Lung (tissue), 12 donors: ENCODE measurements around the gene ST3GAL3. TPM values are rescaled to one million over a fixed set of nuclear protein-coding genes. Genes with fewer than 3 reads are reported as not detected.

Experiments
- ATAC-seq: fragments of 200-7000 bp; cut with Tn5 transposase; one replicate; pipeline ENCODE4 v1.9.1; 2020; ENCODE audit warnings: moderate number of reproducible peaks; ENCODE audit not compliant: insufficient read depth, low FRiP score
- DNase-seq, 3 donors: peaks; one replicate each; pipeline ENCODE4 v3.0.0-alpha.2; 2013 to 2017
- H3K27ac ChIP-seq, 2 donors: one replicate each; pipeline ENCODE4 v1.5.1; 2013; ENCODE audit warnings: mild to moderate bottlenecking in 2 of 2, moderate library complexity in 2 of 2, control low read depth in 1 of 2, inconsistent platforms in 1 of 2, low read depth in 1 of 2, low read length in 1 of 2
- H3K27me3 ChIP-seq, 3 donors: one replicate each; pipeline ENCODE4 v1.5.1; 2013; ENCODE audit warnings: low read length in 2 of 3; ENCODE audit not compliant: control insufficient read depth in 3 of 3, insufficient read depth in 3 of 3
- H3K36me3 ChIP-seq, 4 donors: one replicate each; pipeline ENCODE4 v1.5.1; 2013; ENCODE audit warnings: low read length in 4 of 4, mild to moderate bottlenecking in 1 of 4, moderate library complexity in 1 of 4; ENCODE audit not compliant: control insufficient read depth in 4 of 4, insufficient read depth in 4 of 4
- H3K4me1 ChIP-seq, 5 donors: one replicate each; pipeline ENCODE4 v1.5.1; 2013; ENCODE audit warnings: low read length in 5 of 5, mild to moderate bottlenecking in 2 of 5, moderate library complexity in 1 of 5; ENCODE audit not compliant: control insufficient read depth in 5 of 5, insufficient read depth in 5 of 5
- H3K4me3 ChIP-seq: one replicate; pipeline ENCODE4 v1.5.1; 2013; ENCODE audit warnings: mild to moderate bottlenecking, control low read depth, moderate library complexity
- H3K9ac ChIP-seq, 2 donors: one replicate each; pipeline ENCODE4 v1.5.1; 2013; ENCODE audit warnings: low read length in 2 of 2, control low read depth in 1 of 2; ENCODE audit not compliant: insufficient read depth in 1 of 2
- H3K9me3 ChIP-seq, 4 donors: one replicate each; pipeline ENCODE4 v1.5.1; 2013; ENCODE audit warnings: low read length in 3 of 4, mild to moderate bottlenecking in 1 of 4, moderate library complexity in 1 of 4; ENCODE audit not compliant: control insufficient read depth in 4 of 4, insufficient read depth in 3 of 4
- CTCF ChIP-seq: IDR thresholded peaks from 2 replicates; pipeline ENCODE4 v1.5.1; 2012; ENCODE audit warnings: mild to moderate bottlenecking; ENCODE audit errors: control extremely low read depth, extremely low read depth
- WGBS, 2 donors: extraction: QIAGEN DNeasy Blood & Tissue Kit; methylation state at CpG; one replicate each; pipeline ENCODE4 v1.1.7; 2013; 5-methylcytosine and 5-hydroxymethylcytosine counted together
- polyA plus RNA-seq, 2 donors: library from polyadenylated mRNA; stranded (reverse); fragments of 200-250 nt; gene quantifications; one replicate each; pipeline ENCODE4 v1.2.1, GENCODE V29; 2013
- total RNA-seq, 2 donors: library from RNA; depleted of rRNA in 1 of 2; stranded (reverse); fragments of >200 nt in 1 of 2; gene quantifications; one replicate each; pipeline ENCODE4 v1.2.1, GENCODE V29; 2014 to 2021
- donor health status: control.
- donor health status: control.
- donor health status: Bipolar disorder and iron deficiency.
- donor health status: healthy.
- donor health status: DM: yes; HTN: yes; CAD: no.

ST3GAL3 gene
- total and polyA plus RNA-seq, 4 donors, result 8.4 to 28.0 (median 17.1) TPM

GRCh38 chr1:43764581-43764980 lies 57.2 kb downstream of the ST3GAL3 start:
- H3K9me3 ChIP-seq, result no peaks in the 10 kb centered on the region
- no peak overlapping the region for H3K27ac ChIP-seq
- DNase-seq, result no peak
- no peak for ATAC-seq
- peaks cover 0 to 8% (median 0%) of the 10 kb centered on the region in 5 donors for H3K4me1 ChIP-seq
- no peaks in the 10 kb centered on the region for H3K27me3 ChIP-seq
- 76 to 88% methylated on average over 6 of the region's 6 CpGs for WGBS, 2 donors
- TF ChIP-seq CTCF, result no peak
- H3K36me3 ChIP-seq, result peaks cover 0 to 2% (median 0%) of the 10 kb centered on the region in 4 donors
- no peak overlapping the region for H3K4me3 ChIP-seq
- H3K9ac ChIP-seq, result no peak overlapping the region

GRCh38 chr1:43766086-43766784 lies 58.9 kb downstream of the ST3GAL3 start:
- Histone ChIP-seq H3K4me3 (no peak overlapping the region), H3K4me1 (peaks cover 0 to 8% (median 0%) of the 10 kb centered on the region in 5 donors), H3K27me3 (no peaks in the 10 kb centered on the region), H3K27ac (no peak overlapping the region), H3K9ac (no peak overlapping the region), H3K36me3 (peaks cover 0 to 2% (median 0%) of the 10 kb centered on the region in 4 donors), H3K9me3 (no peaks in the 10 kb centered on the region)
- no peak for TF ChIP-seq CTCF
- 62 to 66% methylated on average over 8 of the region's 8 CpGs for WGBS, 2 donors
- ATAC-seq (no peak), DNase-seq (peak; percentile 45 to 66 (median 53))

GRCh38 chr1:43766818-43767525 lies 59.6 kb downstream of the ST3GAL3 start:
- 81 to 83% methylated on average over 5 of the region's 5 CpGs for WGBS, 2 donors
- H3K9me3 ChIP-seq, result no peaks in the 10 kb centered on the region
- no peaks in the 10 kb centered on the region for H3K27me3 ChIP-seq
- no peak overlapping the region for H3K9ac ChIP-seq
- no peak for ATAC-seq
- peaks cover 0 to 8% (median 0%) of the 10 kb centered on the region in 5 donors for H3K4me1 ChIP-seq
- no peak for DNase-seq
- peak overlapping the region in 1 of 2 donors; percentile 20 for H3K27ac ChIP-seq
- peaks cover 0 to 2% (median 0%) of the 10 kb centered on the region in 4 donors for H3K36me3 ChIP-seq
- no peak for TF ChIP-seq CTCF
- no peak overlapping the region for H3K4me3 ChIP-seq
